Panc1 (cell line): ENCODE data around the gene GIN1. TPM values are rescaled to one million over a fixed set of nuclear protein-coding genes. Genes with fewer than 3 reads are reported as not detected.

ENCODE experiments used
- ATAC-seq: fragments of 200-7000 bp; cut with Tn5 transposase; 2 replicates; pipeline ENCODE4 v1.9.1; 2020; ENCODE audit warnings: mild to moderate bottlenecking, moderate library complexity
- BruUV-seq: library from RNA; stranded (reverse); fragments of 400-500 nt; replicated peaks from 2 replicates; lab custom pipeline; 2021; lab: Mats Ljungman, UMichigan
- CTCF ChIA-PET: fragments of 300-600 bp; sonication (Branson Sonifier 250); formaldehyde crosslinking; loops from one replicate; lab custom pipeline; 2022; ENCODE audit warnings: antibody characterized with exemption; lab: Charles Lee
- POLR2A ChIA-PET: fragments of 300-600 bp; sonication (Branson Sonifier 250); formaldehyde crosslinking; loops from one replicate; lab custom pipeline; 2022; ENCODE audit warnings: antibody characterized with exemption; lab: Charles Lee
- DNase-seq: peaks from one replicate; pipeline ENCODE4 v3.0.0-alpha.2; 2010; ENCODE audit warnings: low read depth, low spot score
- H3K27ac ChIP-seq: 2 replicates; pipeline ENCODE4 v1.5.1; 2011; ENCODE audit warnings: mild to moderate bottlenecking, low read length, inconsistent platforms
- H3K27me3 ChIP-seq: fragments of 200-500 bp; sonication (Bioruptor generic); 2 replicates; pipeline ENCODE4 v1.6.0; 2014; ENCODE audit warnings: low read length, inconsistent platforms; ENCODE audit not compliant: control insufficient read depth, insufficient read depth
- H3K36me3 ChIP-seq: fragments of 200-500 bp; sonication (Bioruptor generic); 2 replicates; pipeline ENCODE4 v1.5.1; 2014; ENCODE audit warnings: inconsistent platforms, mild to moderate bottlenecking, low read length, moderate library complexity; ENCODE audit not compliant: control insufficient read depth, insufficient read depth
- H3K4me1 ChIP-seq: 2 replicates; pipeline ENCODE4 v1.5.1; 2011; ENCODE audit warnings: inconsistent platforms, mild to moderate bottlenecking, low read length, moderate library complexity; ENCODE audit not compliant: control insufficient read depth, insufficient read depth
- H3K4me3 ChIP-seq, 2 experiments: 2 replicates each; pipeline ENCODE4 v1.5.1; 2011 to 2012; ENCODE audit warnings: low read depth in 2 of 2, low read length in 2 of 2, mild to moderate bottlenecking in 2 of 2, inconsistent platforms in 1 of 2, moderate library complexity in 1 of 2
- H3K9me3 ChIP-seq: fragments of 200-500 bp; sonication (Bioruptor generic); 2 replicates; pipeline ENCODE4 v1.5.1; 2014; ENCODE audit warnings: low read depth, mild to moderate bottlenecking, inconsistent platforms, low read length, moderate library complexity; ENCODE audit not compliant: control insufficient read depth, insufficient read depth
- POLR2AphosphoS5 ChIP-seq: IDR thresholded peaks from 2 replicates; pipeline ENCODE4 v1.6.1; 2012; ENCODE audit warnings: mild to moderate bottlenecking, low read depth, low read length, moderate library complexity
- SIN3A ChIP-seq: IDR thresholded peaks from 2 replicates; pipeline ENCODE4 v1.6.1; 2012; ENCODE audit warnings: low read depth, mild to moderate bottlenecking, low read length, moderate library complexity, borderline replicate concordance; ENCODE audit not compliant: insufficient read depth
- TCF7L2 ChIP-seq: IDR thresholded peaks from 2 replicates; pipeline ENCODE4 v1.6.1; 2011; ENCODE audit warnings: mild to moderate bottlenecking, low read depth, low read length, inconsistent platforms
- in situ Hi-C: cut with HindIII; loops from 2 replicates; pipeline ENCODE4 v1.10.0; 2016; ENCODE audit warnings: low sequenced_read_pairs, low pct_unique_long_range_greater_than_20kb
- intact Hi-C: fragments of 100-400 bp; cut with micrococcal nuclease; formaldehyde crosslinking; loops from one replicate; pipeline ENCODE4 v1.10.0; 2022; ENCODE audit not compliant: unreplicated experiment
- total RNA-seq: library from RNA; stranded (reverse); gene quantifications from one replicate; pipeline ENCODE4 v1.2.1, GENCODE V29; 2021; ENCODE audit not compliant: unreplicated experiment
- TF ChIP-seq, protein P1 (sequence below), 2 experiments: IDR thresholded peaks; 2 replicates each; pipeline ENCODE4 v1.6.1; 2011 to 2012; ENCODE audit warnings: low read depth in 2 of 2, control low read depth in 1 of 2, low read length in 1 of 2, mild to moderate bottlenecking in 1 of 2, moderate library complexity in 1 of 2; ENCODE audit not compliant: insufficient read depth in 1 of 2
- TF ChIP-seq, protein P2 (sequence below): fragments of 450-650 bp; IDR thresholded peaks from 2 replicates; pipeline ENCODE4 v1.5.1; 2017; ENCODE audit warnings: mild to moderate bottlenecking

GIN1 gene
- total RNA-seq, 1 experiment from 2014 or later, result 4.5 TPM

DNA sequence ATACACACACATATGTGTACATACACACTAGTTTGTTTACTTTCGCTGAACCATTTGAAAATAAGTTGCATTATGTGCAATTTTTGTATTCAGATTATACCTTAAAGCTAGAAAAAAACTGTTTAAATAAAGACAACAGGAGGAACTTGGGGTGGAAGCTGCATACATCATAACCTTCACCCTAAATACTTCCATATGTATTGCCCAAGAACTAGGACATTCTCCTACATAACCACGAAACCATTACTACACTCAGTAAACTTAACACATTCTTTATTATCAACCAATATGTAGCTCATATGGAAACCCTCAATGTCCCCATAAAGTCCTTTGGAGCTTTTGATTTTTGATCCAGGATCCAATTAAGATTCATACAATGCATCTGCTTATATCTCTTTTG is 83.3 kb downstream of the GIN1 start:
- Histone ChIP-seq H3K9me3 (no peaks in the 10 kb centered on the region), H3K4me3 (no peak overlapping the region), H3K27me3 (no peaks in the 10 kb centered on the region), H3K27ac (no peak overlapping the region), H3K36me3 (no peaks in the 10 kb centered on the region), H3K4me1 (no peaks in the 10 kb centered on the region)
- BruUV-seq, result no TSS peak
- POLR2A ChIA-PET, result no interaction called here
- no peak for DNase-seq
- in situ Hi-C loops (no loop called here), intact Hi-C loops (loop anchor here (5.0 kb wide), 1 partner anchor 254 kb away; no protein-coding TSS in a partner anchor)
- no peak for TF ChIP-seq TCF7L2
- TF ChIP-seq, protein P1, sequence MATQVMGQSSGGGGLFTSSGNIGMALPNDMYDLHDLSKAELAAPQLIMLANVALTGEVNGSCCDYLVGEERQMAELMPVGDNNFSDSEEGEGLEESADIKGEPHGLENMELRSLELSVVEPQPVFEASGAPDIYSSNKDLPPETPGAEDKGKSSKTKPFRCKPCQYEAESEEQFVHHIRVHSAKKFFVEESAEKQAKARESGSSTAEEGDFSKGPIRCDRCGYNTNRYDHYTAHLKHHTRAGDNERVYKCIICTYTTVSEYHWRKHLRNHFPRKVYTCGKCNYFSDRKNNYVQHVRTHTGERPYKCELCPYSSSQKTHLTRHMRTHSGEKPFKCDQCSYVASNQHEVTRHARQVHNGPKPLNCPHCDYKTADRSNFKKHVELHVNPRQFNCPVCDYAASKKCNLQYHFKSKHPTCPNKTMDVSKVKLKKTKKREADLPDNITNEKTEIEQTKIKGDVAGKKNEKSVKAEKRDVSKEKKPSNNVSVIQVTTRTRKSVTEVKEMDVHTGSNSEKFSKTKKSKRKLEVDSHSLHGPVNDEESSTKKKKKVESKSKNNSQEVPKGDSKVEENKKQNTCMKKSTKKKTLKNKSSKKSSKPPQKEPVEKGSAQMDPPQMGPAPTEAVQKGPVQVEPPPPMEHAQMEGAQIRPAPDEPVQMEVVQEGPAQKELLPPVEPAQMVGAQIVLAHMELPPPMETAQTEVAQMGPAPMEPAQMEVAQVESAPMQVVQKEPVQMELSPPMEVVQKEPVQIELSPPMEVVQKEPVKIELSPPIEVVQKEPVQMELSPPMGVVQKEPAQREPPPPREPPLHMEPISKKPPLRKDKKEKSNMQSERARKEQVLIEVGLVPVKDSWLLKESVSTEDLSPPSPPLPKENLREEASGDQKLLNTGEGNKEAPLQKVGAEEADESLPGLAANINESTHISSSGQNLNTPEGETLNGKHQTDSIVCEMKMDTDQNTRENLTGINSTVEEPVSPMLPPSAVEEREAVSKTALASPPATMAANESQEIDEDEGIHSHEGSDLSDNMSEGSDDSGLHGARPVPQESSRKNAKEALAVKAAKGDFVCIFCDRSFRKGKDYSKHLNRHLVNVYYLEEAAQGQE (IDR thresholded peaks at IDR 0.05; ENCODE audit: insufficient read depth in 1 of 2, low read depth in 2 of 2, low read length in 1 of 2), result no peak
- TF ChIP-seq, protein P2, sequence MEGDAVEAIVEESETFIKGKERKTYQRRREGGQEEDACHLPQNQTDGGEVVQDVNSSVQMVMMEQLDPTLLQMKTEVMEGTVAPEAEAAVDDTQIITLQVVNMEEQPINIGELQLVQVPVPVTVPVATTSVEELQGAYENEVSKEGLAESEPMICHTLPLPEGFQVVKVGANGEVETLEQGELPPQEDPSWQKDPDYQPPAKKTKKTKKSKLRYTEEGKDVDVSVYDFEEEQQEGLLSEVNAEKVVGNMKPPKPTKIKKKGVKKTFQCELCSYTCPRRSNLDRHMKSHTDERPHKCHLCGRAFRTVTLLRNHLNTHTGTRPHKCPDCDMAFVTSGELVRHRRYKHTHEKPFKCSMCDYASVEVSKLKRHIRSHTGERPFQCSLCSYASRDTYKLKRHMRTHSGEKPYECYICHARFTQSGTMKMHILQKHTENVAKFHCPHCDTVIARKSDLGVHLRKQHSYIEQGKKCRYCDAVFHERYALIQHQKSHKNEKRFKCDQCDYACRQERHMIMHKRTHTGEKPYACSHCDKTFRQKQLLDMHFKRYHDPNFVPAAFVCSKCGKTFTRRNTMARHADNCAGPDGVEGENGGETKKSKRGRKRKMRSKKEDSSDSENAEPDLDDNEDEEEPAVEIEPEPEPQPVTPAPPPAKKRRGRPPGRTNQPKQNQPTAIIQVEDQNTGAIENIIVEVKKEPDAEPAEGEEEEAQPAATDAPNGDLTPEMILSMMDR, result no peak
- no peak for TF ChIP-seq SIN3A
- TF ChIP-seq POLR2AphosphoS5, result no peak
- no peak for ATAC-seq
- CTCF ChIA-PET, result no interaction called here

Other genes starting within 250 kb of the GIN1 start
- gene PPIP5K2, start 163 bp upstream of the GIN1 start, total RNA-seq, result 56.8 TPM
- 11.0 TPM for gene MACIR, start 138.6 kb upstream of the GIN1 start, total RNA-seq